Endothelial cell of umbilical vein (primary cell): ENCODE results near the gene NFATC1. TPM values are rescaled to one million over a fixed set of nuclear protein-coding genes. Genes with fewer than 3 reads are reported as not detected.

Experiments used
- BruUV-seq: library from RNA; stranded (reverse); fragments of 400-500 nt; replicated peaks from 2 replicates; lab custom pipeline; 2021; lab: Mats Ljungman, UMichigan
- CTCF ChIA-PET: fragments of 300-600, 350-600 bp; sonication (Branson Sonifier 250); formaldehyde crosslinking; loops from one replicate; lab custom pipeline; 2021; ENCODE audit warnings: antibody characterized with exemption, inconsistent platforms; lab: Charles Lee
- POLR2A ChIA-PET: fragments of 300-600, 350-600 bp; sonication (Branson Sonifier 250); formaldehyde crosslinking; loops from one replicate; lab custom pipeline; 2021; ENCODE audit warnings: antibody characterized with exemption, inconsistent platforms; lab: Charles Lee
- DNase-seq: peaks from one replicate; pipeline ENCODE4 v3.0.0-alpha.2; 2011; ENCODE audit warnings: low read depth, low spot score
- FAIRE-seq: peaks from 2 replicates; lab custom pipeline; 2011; peaks lifted over from hg19 to GRCh38; lab: Jason Lieb, UNC
- H2AFZ ChIP-seq: 2 replicates; pipeline ENCODE4 v1.6.0; 2012; ENCODE audit warnings: low read depth, low read length, control low read depth, inconsistent platforms
- H3K27ac ChIP-seq: 2 replicates; pipeline ENCODE4 v1.5.1; 2011; ENCODE audit warnings: low read depth, mild to moderate bottlenecking, control low read depth, low read length, moderate library complexity; ENCODE audit not compliant: insufficient read depth
- H3K27me3 ChIP-seq, 2 experiments: 2 replicates each; pipeline versions ENCODE4 v1.6.0 to v1.6.1; 2011; ENCODE audit warnings: low read length in 2 of 2, mixed read lengths in 1 of 2; ENCODE audit not compliant: control insufficient read depth in 2 of 2, insufficient read depth in 2 of 2
- H3K36me3 ChIP-seq, 2 experiments: 2 replicates in 1 of 2; 3 replicates in 1 of 2; pipeline ENCODE4 v1.5.1; 2011; ENCODE audit warnings: low read length in 2 of 2, mild to moderate bottlenecking in 1 of 2, moderate library complexity in 1 of 2; ENCODE audit not compliant: control insufficient read depth in 2 of 2, insufficient read depth in 2 of 2; ENCODE audit errors: extremely low read depth in 1 of 2
- H3K4me1 ChIP-seq: 3 replicates; pipeline ENCODE4 v1.5.1; 2011; ENCODE audit warnings: mild to moderate bottlenecking, low read length; ENCODE audit not compliant: control insufficient read depth, insufficient read depth; ENCODE audit errors: extremely low read depth
- H3K4me2 ChIP-seq: 2 replicates; pipeline ENCODE4 v1.6.1; 2011; ENCODE audit warnings: low read length, control low read depth, mixed read lengths; ENCODE audit not compliant: insufficient read depth
- H3K4me3 ChIP-seq, 3 experiments: fragments of 200-600 bp in 1 of 3; sonication (generic), shearing (Covaris generic) in 1 of 3; replicated peaks in 1 of 3; 2 replicates each; pipeline ENCODE4 v1.5.1; 2011 to 2016; ENCODE audit warnings: control low read depth in 3 of 3, low read length in 3 of 3, mild to moderate bottlenecking in 2 of 3, inconsistent platforms in 1 of 3, low read depth in 1 of 3, moderate library complexity in 1 of 3; ENCODE audit not compliant: insufficient read depth in 1 of 3
- H3K79me2 ChIP-seq: 2 replicates; pipeline ENCODE4 v1.6.0; 2012; ENCODE audit warnings: low read length, inconsistent platforms; ENCODE audit not compliant: control insufficient read depth, insufficient read depth
- H3K9ac ChIP-seq: replicated peaks from 2 replicates; pipeline ENCODE3; 2011; ENCODE audit warnings: low read length, control low read depth; ENCODE audit not compliant: insufficient read depth; ENCODE audit errors: extremely low read depth
- H3K9me1 ChIP-seq: replicated peaks from 3 replicates; pipeline ENCODE4 v1.6.0; 2011; ENCODE audit warnings: mild to moderate bottlenecking, low read length; ENCODE audit not compliant: control insufficient read depth, insufficient read depth; ENCODE audit errors: extremely low read depth
- H3K9me3 ChIP-seq: replicated peaks from 2 replicates; pipeline ENCODE4 v1.5.1; 2012; ENCODE audit warnings: low read length, inconsistent platforms; ENCODE audit not compliant: control insufficient read depth, insufficient read depth
- H4K20me1 ChIP-seq: replicated peaks from 2 replicates; pipeline ENCODE3; 2011; ENCODE audit warnings: mild to moderate bottlenecking, low read length; ENCODE audit not compliant: control insufficient read depth, insufficient read depth; ENCODE audit errors: extremely low read depth
- EZH2 ChIP-seq: IDR thresholded peaks from 2 replicates; pipeline ENCODE4 v1.6.1; 2012; ENCODE audit warnings: borderline replicate concordance, low read depth, mild to moderate bottlenecking, moderate library complexity, low read length, inconsistent platforms; ENCODE audit not compliant: severe bottlenecking
- FOS ChIP-seq: IDR thresholded peaks from 2 replicates; pipeline ENCODE4 v1.6.1; 2011; ENCODE audit warnings: mild to moderate bottlenecking, low read length, moderate library complexity, borderline replicate concordance; ENCODE audit not compliant: insufficient read depth
- GATA2 ChIP-seq: IDR thresholded peaks from 2 replicates; pipeline ENCODE4 v1.7.0; 2011; ENCODE audit warnings: low read depth, mild to moderate bottlenecking, moderate library complexity, mixed read lengths, low read length; ENCODE audit not compliant: insufficient read length, insufficient read depth
- JUN ChIP-seq: IDR thresholded peaks from 2 replicates; pipeline ENCODE4 v1.6.1; 2011; ENCODE audit warnings: borderline replicate concordance, low read depth; ENCODE audit not compliant: insufficient read length, insufficient read depth
- MAX ChIP-seq: IDR thresholded peaks from 2 replicates; pipeline ENCODE4 v1.6.1; 2011; ENCODE audit not compliant: insufficient read depth, insufficient read length
- MYC ChIP-seq: IDR thresholded peaks from one replicate; pipeline ENCODE4 v1.6.1; 2011; ENCODE audit warnings: mild to moderate bottlenecking, low read depth, low read length
- POLR2A ChIP-seq: IDR thresholded peaks from 2 replicates; pipeline ENCODE4 v1.6.1; 2012; ENCODE audit warnings: low read depth, mild to moderate bottlenecking, control low read depth, low read length
- POLR2AphosphoS5 ChIP-seq: IDR thresholded peaks from 2 replicates; pipeline ENCODE4 v1.6.1; 2012; ENCODE audit warnings: low read depth, mild to moderate bottlenecking, control low read depth, low read length, moderate library complexity; ENCODE audit not compliant: insufficient read depth
- dilution Hi-C: fragments of 300-500 bp; cut with MboI; formaldehyde crosslinking; loops from one replicate; pipeline ENCODE4 v1.15.0; 2019; ENCODE audit warnings: low sequenced_read_pairs; ENCODE audit not compliant: extremely low pct_ligation_motif_present
- intact Hi-C: fragments of 100-400 bp; cut with micrococcal nuclease; formaldehyde crosslinking; loops from one replicate; pipeline ENCODE4 v1.10.0; 2022
- polyA plus RNA-seq, 4 experiments: library from polyadenylated mRNA; depleted of rRNA in 3 of 4; stranded (reverse) in 3 of 4; unstranded in 1 of 4; fragments of >200 nt; gene quantifications; 2 replicates each; pipeline versions ENCODE4 v1.2.1 to v1.2.3, GENCODE V29; 2011 to 2012; ENCODE audit warnings: missing spikeins in 1 of 4
- total RNA-seq: library from RNA; stranded (reverse); gene quantifications from 2 replicates; pipeline ENCODE4 v1.2.3, GENCODE V29; 2021
- TF ChIP-seq, protein P1 (sequence below), 2 donors: IDR thresholded peaks; 1 replicate in 1 of 2; 2 replicates in 1 of 2; pipeline ENCODE4 v1.5.1; 2011; ENCODE audit warnings: low read length in 2 of 2, mild to moderate bottlenecking in 2 of 2, moderate library complexity in 2 of 2, control low read depth in 1 of 2, inconsistent platforms in 1 of 2, low read depth in 1 of 2; ENCODE audit not compliant: insufficient read depth in 1 of 2; ENCODE audit errors: extremely low read depth in 1 of 2

The NFATC1 gene
- total and polyA plus RNA-seq, 2 donors (not counting 3 experiments of a cell fraction or from before 2014, with no cell fraction given), result 11.1 to 30.0 TPM

- no TSS peak for BruUV-seq
- H3K27ac ChIP-seq, result no peak overlapping the region
- H2AFZ ChIP-seq, result no peak overlapping the region
- dilution Hi-C loops, result no loop called here
- peaks cover 5 to 17% of the 10 kb centered on the region in 2 experiments for H3K36me3 ChIP-seq
- no peak for FAIRE-seq
- no peaks in the 10 kb centered on the region for H4K20me1 ChIP-seq
- no peaks in the 10 kb centered on the region for H3K9me3 ChIP-seq
- no peaks in the 10 kb centered on the region for H3K79me2 ChIP-seq
- H3K9me1 ChIP-seq, result no peaks in the 10 kb centered on the region
- H3K9ac ChIP-seq, result no peak overlapping the region
- H3K4me2 ChIP-seq, result no peak overlapping the region
- intact Hi-C loops, result no loop called here
- no peak for DNase-seq
- ChIA-PET POLR2A (no interaction called here), CTCF (no interaction called here)
- H3K27me3 ChIP-seq, result no peaks in the 10 kb centered on the region
- H3K4me3 ChIP-seq, result no peak overlapping the region
- H3K4me1 ChIP-seq, result no peaks in the 10 kb centered on the region
- TF ChIP-seq POLR2A (no peak), MAX (no peak), MYC (no peak), FOS (no peak), EZH2 (no peak), POLR2AphosphoS5 (no peak), GATA2 (no peak), JUN (no peak)
- TF ChIP-seq, protein P1, sequence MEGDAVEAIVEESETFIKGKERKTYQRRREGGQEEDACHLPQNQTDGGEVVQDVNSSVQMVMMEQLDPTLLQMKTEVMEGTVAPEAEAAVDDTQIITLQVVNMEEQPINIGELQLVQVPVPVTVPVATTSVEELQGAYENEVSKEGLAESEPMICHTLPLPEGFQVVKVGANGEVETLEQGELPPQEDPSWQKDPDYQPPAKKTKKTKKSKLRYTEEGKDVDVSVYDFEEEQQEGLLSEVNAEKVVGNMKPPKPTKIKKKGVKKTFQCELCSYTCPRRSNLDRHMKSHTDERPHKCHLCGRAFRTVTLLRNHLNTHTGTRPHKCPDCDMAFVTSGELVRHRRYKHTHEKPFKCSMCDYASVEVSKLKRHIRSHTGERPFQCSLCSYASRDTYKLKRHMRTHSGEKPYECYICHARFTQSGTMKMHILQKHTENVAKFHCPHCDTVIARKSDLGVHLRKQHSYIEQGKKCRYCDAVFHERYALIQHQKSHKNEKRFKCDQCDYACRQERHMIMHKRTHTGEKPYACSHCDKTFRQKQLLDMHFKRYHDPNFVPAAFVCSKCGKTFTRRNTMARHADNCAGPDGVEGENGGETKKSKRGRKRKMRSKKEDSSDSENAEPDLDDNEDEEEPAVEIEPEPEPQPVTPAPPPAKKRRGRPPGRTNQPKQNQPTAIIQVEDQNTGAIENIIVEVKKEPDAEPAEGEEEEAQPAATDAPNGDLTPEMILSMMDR (IDR thresholded peaks at IDR 0.05; ENCODE audit: extremely low read depth in 1 of 2, insufficient read depth in 1 of 2, low read depth in 1 of 2, low read length in 2 of 2), result no peak
Measured at GRCh38 chr18:79424880-79425568, 29.3 kb downstream of the NFATC1 start.
